Measurements from ENCODE around the gene NAA15.

DNA sequence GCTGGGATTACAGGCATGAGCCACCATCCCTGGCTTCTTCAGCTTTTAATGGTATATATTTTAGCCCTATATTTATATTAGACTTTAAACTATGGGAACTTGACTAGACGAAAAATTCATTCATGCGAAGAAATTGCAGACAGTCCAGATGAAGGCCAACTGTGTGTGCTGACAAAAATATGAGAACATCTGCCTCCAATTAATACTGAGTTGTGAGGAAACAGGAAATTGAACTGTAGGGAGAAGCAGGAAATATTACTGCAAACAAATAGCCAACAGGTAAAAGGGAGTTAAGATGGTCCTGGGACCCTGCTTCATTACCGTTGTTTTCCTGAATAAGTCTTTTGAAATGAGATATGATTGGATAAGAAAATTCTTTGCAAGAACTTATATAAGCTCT is 47.6 kb upstream of the NAA15 start:
- TF ChIP-seq POLR2A (IDR thresholded peaks at IDR 0.05) = no peak
- TF ChIP-seq, protein P1, sequence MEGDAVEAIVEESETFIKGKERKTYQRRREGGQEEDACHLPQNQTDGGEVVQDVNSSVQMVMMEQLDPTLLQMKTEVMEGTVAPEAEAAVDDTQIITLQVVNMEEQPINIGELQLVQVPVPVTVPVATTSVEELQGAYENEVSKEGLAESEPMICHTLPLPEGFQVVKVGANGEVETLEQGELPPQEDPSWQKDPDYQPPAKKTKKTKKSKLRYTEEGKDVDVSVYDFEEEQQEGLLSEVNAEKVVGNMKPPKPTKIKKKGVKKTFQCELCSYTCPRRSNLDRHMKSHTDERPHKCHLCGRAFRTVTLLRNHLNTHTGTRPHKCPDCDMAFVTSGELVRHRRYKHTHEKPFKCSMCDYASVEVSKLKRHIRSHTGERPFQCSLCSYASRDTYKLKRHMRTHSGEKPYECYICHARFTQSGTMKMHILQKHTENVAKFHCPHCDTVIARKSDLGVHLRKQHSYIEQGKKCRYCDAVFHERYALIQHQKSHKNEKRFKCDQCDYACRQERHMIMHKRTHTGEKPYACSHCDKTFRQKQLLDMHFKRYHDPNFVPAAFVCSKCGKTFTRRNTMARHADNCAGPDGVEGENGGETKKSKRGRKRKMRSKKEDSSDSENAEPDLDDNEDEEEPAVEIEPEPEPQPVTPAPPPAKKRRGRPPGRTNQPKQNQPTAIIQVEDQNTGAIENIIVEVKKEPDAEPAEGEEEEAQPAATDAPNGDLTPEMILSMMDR (IDR thresholded peaks at IDR 0.05) = no peak
